ENCODE data around the gene LTBP2.

DNA sequence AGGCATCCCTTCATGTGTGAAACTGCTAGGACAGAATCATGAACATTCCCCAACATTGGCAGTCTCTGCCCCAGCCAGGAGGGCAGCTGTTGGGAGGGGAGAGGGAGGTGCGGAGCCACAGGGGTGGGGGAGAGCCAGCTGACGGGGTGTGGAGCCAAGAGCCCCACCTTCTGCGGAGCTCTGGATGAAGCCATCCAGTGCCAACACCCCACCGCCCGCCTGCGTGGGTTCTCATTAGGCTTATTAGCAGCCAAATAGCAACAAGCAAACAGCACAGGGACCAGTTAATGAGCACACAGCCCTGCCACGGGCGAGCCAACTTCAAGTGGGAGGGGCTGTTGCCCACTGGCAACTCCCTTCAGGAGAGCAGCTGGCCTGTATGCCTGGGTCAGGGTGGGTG is 12.1 kb downstream of the LTBP2 start:
- TF ChIP-seq POLR2A (IDR thresholded peaks at IDR 0.05; ENCODE audit: low read length) (no peak), GATA1 (IDR thresholded peaks at IDR 0.05; ENCODE audit: low read depth, low read length) (no peak)
